HFFc6 (cell line): Measurements from ENCODE around the gene SLC25A29. TPM values are rescaled to one million over a fixed set of nuclear protein-coding genes. Genes with fewer than 3 reads are reported as not detected.

Source experiments
- DNase-seq: peaks from one replicate; pipeline ENCODE4 v3.0.0-alpha.2; 2018
- H3K27ac Mint-ChIP-seq: 2 replicates; pipeline ENCODE4 v1.8.0; 2020; ENCODE audit warnings: mild to moderate bottlenecking, mixed read lengths
- H3K27me3 Mint-ChIP-seq: 2 replicates; pipeline ENCODE4 v1.8.0; 2021; ENCODE audit warnings: mild to moderate bottlenecking, moderate library complexity, mixed read lengths; ENCODE audit not compliant: insufficient read depth
- H3K36me3 Mint-ChIP-seq: 2 replicates; pipeline ENCODE4 v1.8.0; 2021; ENCODE audit warnings: low read depth, mixed read lengths
- H3K4me1 Mint-ChIP-seq: 2 replicates; pipeline ENCODE4 v1.8.0; 2020; ENCODE audit warnings: low read depth, mixed read lengths
- H3K4me3 Mint-ChIP-seq: 2 replicates; pipeline ENCODE4 v1.8.0; 2020; ENCODE audit warnings: mild to moderate bottlenecking, moderate library complexity, mixed read lengths
- H3K9me3 Mint-ChIP-seq: 2 replicates; pipeline ENCODE4 v1.8.0; 2020; ENCODE audit warnings: mild to moderate bottlenecking, mixed read lengths
- CTCF ChIP-seq: fragments of 200-600 bp; sonication (generic); IDR thresholded peaks from 2 replicates; pipeline ENCODE4 v1.5.0; 2021; ENCODE audit warnings: antibody characterized with exemption, mild to moderate bottlenecking
- total RNA-seq, 6 experiments: library from RNA; stranded (reverse); fragmentation: NEBNext Ultra II Directional; extraction: Animal tissue kit (Norgen Biotek cat#: 25700); gene quantifications; 2 replicates in 1 of 6; 3 replicates in 5 of 6; pipeline ENCODE4 v1.2.3, GENCODE V29; 2021

Gene SLC25A29
- total RNA-seq, 6 experiments from 2014 or later, result 6.5 to 8.6 (median 7.7) TPM

- H3K4me3 Mint-ChIP-seq, result no peak overlapping the region
- DNase-seq, result no peak
These were observed 23.7 kb upstream of the SLC25A29 start for GRCh38 chr14:100330007-100330344.

GRCh38 chr14:100329233-100330006 is 23.2 kb upstream of the SLC25A29 start:
- no peaks in the 10 kb centered on the region for H3K9me3 Mint-ChIP-seq
- peaks cover under 1% of the 10 kb centered on the region; the same call in 1 of the 2 replicates for H3K36me3 Mint-ChIP-seq
- no peak for TF ChIP-seq CTCF
- no peak overlapping the region for H3K27ac Mint-ChIP-seq
- H3K4me1 Mint-ChIP-seq, result no peaks in the 10 kb centered on the region
- no peak for DNase-seq
- H3K4me3 Mint-ChIP-seq, result no peak overlapping the region
- H3K27me3 Mint-ChIP-seq, result peaks cover 7% of the 10 kb centered on the region

More at GRCh38 chr14:100330007-100330344, 23.7 kb upstream of the SLC25A29 start:
- H3K27me3 Mint-ChIP-seq, result peaks cover 7% of the 10 kb centered on the region
- H3K9me3 Mint-ChIP-seq, result no peaks in the 10 kb centered on the region
- no peak overlapping the region for H3K27ac Mint-ChIP-seq
- H3K4me1 Mint-ChIP-seq, result no peaks in the 10 kb centered on the region
- TF ChIP-seq CTCF, result no peak
- peaks cover 6% of the 10 kb centered on the region; the same call in 1 of the 2 replicates for H3K36me3 Mint-ChIP-seq

- no peak for TF ChIP-seq CTCF
- H3K27me3 Mint-ChIP-seq, result peaks cover 9% of the 10 kb centered on the region
- no peaks in the 10 kb centered on the region for H3K9me3 Mint-ChIP-seq
- no peak overlapping the region for H3K4me3 Mint-ChIP-seq
- H3K27ac Mint-ChIP-seq, result no peak overlapping the region
- no peak for DNase-seq
- H3K4me1 Mint-ChIP-seq, result no peaks in the 10 kb centered on the region
- H3K36me3 Mint-ChIP-seq, result no peaks in the 10 kb centered on the region
These were observed 22.4 kb upstream of the SLC25A29 start for GRCh38 chr14:100328495-100329163.

- DNase-seq, result no peak
- Mint-ChIP-seq H3K36me3 (no peaks in the 10 kb centered on the region), H3K4me3 (no peak overlapping the region), H3K27me3 (peaks cover 9% of the 10 kb centered on the region), H3K9me3 (no peaks in the 10 kb centered on the region), H3K4me1 (no peaks in the 10 kb centered on the region), H3K27ac (no peak overlapping the region)
- TF ChIP-seq CTCF, result no peak
These were observed 20.9 kb upstream of the SLC25A29 start for GRCh38 chr14:100327128-100327527.

- H3K4me3 Mint-ChIP-seq, result no peak overlapping the region
- no peak overlapping the region for H3K27ac Mint-ChIP-seq
- no peak for TF ChIP-seq CTCF
These were observed 19.7 kb upstream of the SLC25A29 start for GRCh38 chr14:100325958-100326357.

More at GRCh38 chr14:100325958-100326357, 19.7 kb upstream of the SLC25A29 start:
- Mint-ChIP-seq H3K4me1 (no peaks in the 10 kb centered on the region), H3K36me3 (no peaks in the 10 kb centered on the region), H3K27me3 (peaks cover 9% of the 10 kb centered on the region), H3K9me3 (no peaks in the 10 kb centered on the region)
- no peak for DNase-seq
